ENCODE measurements around the gene OR10V1.

The OR10V1 gene

GRCh38 chr11:59754494-59754858 lies 40.8 kb upstream of the OR10V1 start:
- Histone ChIP-seq H3K4me3 (ENCODE audit: low read depth in 1 of 2, low read length in 2 of 2) (peak overlapping the region; percentile 24 to 77; a peak in 3 of 4 replicates), H3K4me2 (ENCODE audit: insufficient read depth, low read length) (peak overlapping the region; percentile 91), H3K9me3 (ENCODE audit: insufficient read depth, low read length, severe bottlenecking) (no peaks in the 10 kb centered on the region), H3K27ac (ENCODE audit: low read length) (peak overlapping the region; percentile 14; the same call in 1 of the 2 replicates), H3K9ac (ENCODE audit: low read depth, low read length) (peak overlapping the region; percentile 36), H4K20me1 (ENCODE audit: insufficient read depth, low read length) (no peaks in the 10 kb centered on the region; the same call in 1 of the 2 replicates), H3K79me2 (ENCODE audit: insufficient read depth, low read length) (no peaks in the 10 kb centered on the region), H3K27me3 (ENCODE audit: insufficient read depth, low read length, poor library complexity) (peaks cover 2% of the 10 kb centered on the region), H3K4me1 (ENCODE audit: insufficient read depth, low read length) (peaks cover 23% of the 10 kb centered on the region), H2AFZ (ENCODE audit: low read depth, low read length) (peak overlapping the region; percentile 76), H3K36me3 (ENCODE audit: insufficient read depth, low read length) (no peaks in the 10 kb centered on the region)
- ATAC-seq (ENCODE audit: insufficient read depth, low read depth) (peak; percentile 50), DNase-seq (peak; percentile 26)
- TF ChIP-seq EZH2 (IDR thresholded peaks at IDR 0.05; ENCODE audit: borderline replicate concordance, low read depth, low read length, severe bottlenecking) (no peak), CTCF (IDR thresholded peaks at IDR 0.05; ENCODE audit: borderline replicate concordance, extremely low read depth, low read length, poor library complexity, severe bottlenecking) (no peak)

GRCh38 chr11:59753650-59754493 lies 40.2 kb upstream of the OR10V1 start:
- Histone ChIP-seq H3K4me2 (ENCODE audit: insufficient read depth, low read length) (peak overlapping the region; percentile 91), H3K4me3 (ENCODE audit: low read depth in 1 of 2, low read length in 2 of 2) (peak overlapping the region; percentile 6 to 77; a peak in 3 of 4 replicates), H3K27me3 (ENCODE audit: insufficient read depth, low read length, poor library complexity) (peaks cover 2% of the 10 kb centered on the region), H3K9ac (ENCODE audit: low read depth, low read length) (peak overlapping the region; percentile 36), H3K36me3 (ENCODE audit: insufficient read depth, low read length) (no peaks in the 10 kb centered on the region), H3K9me3 (ENCODE audit: insufficient read depth, low read length, severe bottlenecking) (no peaks in the 10 kb centered on the region), H2AFZ (ENCODE audit: low read depth, low read length) (peak overlapping the region; percentile 76), H3K4me1 (ENCODE audit: insufficient read depth, low read length) (peaks cover 23% of the 10 kb centered on the region), H4K20me1 (ENCODE audit: insufficient read depth, low read length) (no peaks in the 10 kb centered on the region; the same call in 1 of the 2 replicates), H3K27ac (ENCODE audit: low read length) (no peak overlapping the region; the same call in 1 of the 2 replicates), H3K79me2 (ENCODE audit: insufficient read depth, low read length) (no peaks in the 10 kb centered on the region)
- DNase-seq (peak; percentile 74), ATAC-seq (ENCODE audit: insufficient read depth, low read depth) (peak; percentile 87)
- TF ChIP-seq EZH2 (IDR thresholded peaks at IDR 0.05; ENCODE audit: borderline replicate concordance, low read depth, low read length, severe bottlenecking): no peak
- peak; percentile 93 for TF ChIP-seq CTCF (IDR thresholded peaks at IDR 0.05; ENCODE audit: borderline replicate concordance, extremely low read depth, low read length, poor library complexity, severe bottlenecking)

GRCh38 chr11:59746111-59746510 lies 32.5 kb upstream of the OR10V1 start:
- H3K27ac ChIP-seq (ENCODE audit: low read length): no peak overlapping the region
- no peak overlapping the region for H3K9ac ChIP-seq (ENCODE audit: low read depth, low read length)
- no peak overlapping the region for H3K4me3 ChIP-seq (ENCODE audit: low read depth in 1 of 2, low read length in 2 of 2)
- H2AFZ ChIP-seq (ENCODE audit: low read depth, low read length): no peak overlapping the region
- H3K4me2 ChIP-seq (ENCODE audit: insufficient read depth, low read length): no peak overlapping the region
- H3K79me2 ChIP-seq (ENCODE audit: insufficient read depth, low read length): no peaks in the 10 kb centered on the region
- DNase-seq: no peak
- no peaks in the 10 kb centered on the region for H3K9me3 ChIP-seq (ENCODE audit: insufficient read depth, low read length, severe bottlenecking)
- H3K27me3 ChIP-seq (ENCODE audit: insufficient read depth, low read length, poor library complexity): no peaks in the 10 kb centered on the region
- TF ChIP-seq CTCF (IDR thresholded peaks at IDR 0.05; ENCODE audit: borderline replicate concordance, extremely low read depth, low read length, poor library complexity, severe bottlenecking) (no peak), EZH2 (IDR thresholded peaks at IDR 0.05; ENCODE audit: borderline replicate concordance, low read depth, low read length, severe bottlenecking) (no peak)
- H4K20me1 ChIP-seq (ENCODE audit: insufficient read depth, low read length): no peaks in the 10 kb centered on the region
- no peaks in the 10 kb centered on the region for H3K4me1 ChIP-seq (ENCODE audit: insufficient read depth, low read length)
- no peaks in the 10 kb centered on the region for H3K36me3 ChIP-seq (ENCODE audit: insufficient read depth, low read length)
- no peak for ATAC-seq (ENCODE audit: insufficient read depth, low read depth)
